Measurements from ENCODE around the gene AMFR.

GRCh38 chr16:56345406-56346050 is 79.8 kb downstream of the AMFR start:
- TF ChIP-seq CTCF (IDR thresholded peaks at IDR 0.05 in 2 of 3, conservative IDR thresholded peaks at IDR 0.05 in 1 of 3; ENCODE audit: borderline replicate concordance in 1 of 3, insufficient read depth in 1 of 3, low read depth in 2 of 3, low read length in 2 of 3), result no peak
- TF ChIP-seq EZH2phosphoT487 (IDR thresholded peaks at IDR 0.05; ENCODE audit: borderline replicate concordance), result no peak
- no peak for TF ChIP-seq EZH2 (IDR thresholded peaks at IDR 0.05)
- TF ChIP-seq EGR1 (IDR thresholded peaks at IDR 0.05; ENCODE audit: low read depth), result no peak
- TF ChIP-seq JUND (IDR thresholded peaks at IDR 0.05), result no peak
- TF ChIP-seq POLR2AphosphoS5 (IDR thresholded peaks at IDR 0.05; ENCODE audit: low read depth, low read length), result no peak
- TF ChIP-seq REST (IDR thresholded peaks at IDR 0.05; ENCODE audit: low read depth), result no peak

Measured in HCT116 (cell line).